Muscle of back (tissue), 11 donors: Measurements from ENCODE around the gene HDAC7. TPM values are rescaled to one million over a fixed set of nuclear protein-coding genes. Genes with fewer than 3 reads are reported as not detected.

Experiments used
- DNase-seq, 3 donors: peaks; one replicate each; pipeline versions ENCODE4 v3.0.0 to v3.0.0-alpha.2; 2013
- polyA plus RNA-seq, 10 donors: library from polyadenylated mRNA; unstranded; fragments of 120-200 nt; gene quantifications; one replicate each; pipeline ENCODE4 v1.2.1, GENCODE V29; 2013; ENCODE audit not compliant: insufficient read length in 10 of 10

The HDAC7 gene
- polyA plus RNA-seq, 10 donors, result 51.6 to 87.4 (median 59.9) TPM

DNA sequence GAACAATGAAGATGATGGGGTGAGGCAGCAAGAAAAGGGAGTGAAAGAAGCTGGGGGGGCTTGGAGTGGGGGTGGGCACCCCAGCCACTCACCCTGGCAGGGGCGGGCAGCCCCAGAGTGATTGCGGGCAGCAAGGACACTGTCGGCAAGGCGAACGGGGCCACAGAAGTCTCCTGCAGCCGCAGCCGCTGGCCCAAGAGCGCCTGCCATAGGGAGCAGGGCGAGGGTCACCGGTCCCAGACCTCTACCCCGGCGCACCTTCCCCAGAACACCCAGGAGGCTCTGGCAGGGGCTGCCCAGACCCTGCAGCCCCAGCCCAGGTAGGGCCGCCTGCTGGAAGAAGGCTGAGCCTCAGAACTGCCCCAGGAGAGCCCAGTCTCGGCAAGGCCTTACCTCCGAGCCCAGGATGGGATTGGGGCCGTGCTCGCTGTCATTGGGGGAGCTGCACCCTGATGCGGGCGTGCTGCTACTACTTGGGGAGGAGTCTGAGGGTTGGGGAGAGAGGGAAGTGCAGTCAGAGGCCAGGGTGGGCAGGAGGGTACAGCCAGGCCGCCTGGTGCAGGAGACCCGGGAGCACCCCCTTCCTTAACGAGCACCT is 23.8 kb downstream of the HDAC7 start:
- DNase-seq, result no peak

DNA sequence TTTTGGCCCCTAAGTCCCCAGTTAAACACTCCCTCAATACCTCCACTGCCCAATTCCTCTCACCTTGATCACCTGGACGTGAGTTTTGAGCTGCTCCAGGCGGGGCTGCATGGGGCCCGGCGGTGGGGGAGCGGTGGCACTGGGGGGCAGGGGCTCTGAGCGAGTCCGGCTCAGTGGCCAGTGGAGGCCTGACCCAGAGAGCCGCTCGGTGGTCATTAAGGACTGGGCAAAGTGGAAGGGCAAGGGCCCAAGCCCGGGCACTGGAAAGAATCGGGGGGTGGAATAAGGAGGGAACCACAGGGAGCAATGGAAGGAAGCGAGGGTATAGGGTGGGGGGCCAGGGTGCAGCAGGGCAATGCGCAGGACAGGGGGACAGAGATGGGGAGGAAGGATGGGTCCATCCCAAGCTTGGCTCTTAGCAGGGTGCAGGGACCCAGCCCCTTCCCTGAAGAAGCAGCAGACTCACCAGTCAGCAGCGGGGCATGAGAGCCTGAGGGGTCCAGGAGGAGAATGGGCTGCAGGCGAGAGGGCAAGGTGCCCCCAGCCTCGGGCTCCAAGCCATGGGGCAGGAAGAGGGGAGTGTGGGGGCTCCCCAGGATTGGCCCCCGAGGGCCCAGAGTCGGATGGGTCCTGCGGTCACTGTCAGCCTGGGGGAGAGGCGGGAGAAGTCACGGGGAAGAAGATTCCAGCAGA is 24.4 kb downstream of the HDAC7 start:
- DNase-seq, result no peak

DNA sequence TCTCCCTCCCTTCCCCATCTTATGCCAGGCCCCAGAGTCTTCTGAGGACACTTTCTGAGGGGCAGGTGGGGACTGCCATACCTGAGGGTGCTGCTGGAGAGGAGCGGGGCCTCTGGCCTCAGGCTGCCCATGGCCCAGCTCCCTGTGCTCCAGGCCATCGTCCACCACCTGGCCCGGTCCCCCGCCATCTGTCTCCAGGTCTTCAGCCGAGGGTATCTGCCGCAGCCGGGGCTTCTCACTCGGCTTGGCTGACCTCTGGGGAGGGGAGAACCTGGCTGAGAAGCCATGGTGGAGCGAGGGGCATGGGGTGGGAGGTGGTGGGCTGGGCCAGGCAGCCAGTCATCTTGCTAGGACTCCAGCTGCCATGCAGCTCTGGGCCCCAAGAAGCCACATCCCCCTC is 25.0 kb downstream of the HDAC7 start:
- no peak for DNase-seq

DNA sequence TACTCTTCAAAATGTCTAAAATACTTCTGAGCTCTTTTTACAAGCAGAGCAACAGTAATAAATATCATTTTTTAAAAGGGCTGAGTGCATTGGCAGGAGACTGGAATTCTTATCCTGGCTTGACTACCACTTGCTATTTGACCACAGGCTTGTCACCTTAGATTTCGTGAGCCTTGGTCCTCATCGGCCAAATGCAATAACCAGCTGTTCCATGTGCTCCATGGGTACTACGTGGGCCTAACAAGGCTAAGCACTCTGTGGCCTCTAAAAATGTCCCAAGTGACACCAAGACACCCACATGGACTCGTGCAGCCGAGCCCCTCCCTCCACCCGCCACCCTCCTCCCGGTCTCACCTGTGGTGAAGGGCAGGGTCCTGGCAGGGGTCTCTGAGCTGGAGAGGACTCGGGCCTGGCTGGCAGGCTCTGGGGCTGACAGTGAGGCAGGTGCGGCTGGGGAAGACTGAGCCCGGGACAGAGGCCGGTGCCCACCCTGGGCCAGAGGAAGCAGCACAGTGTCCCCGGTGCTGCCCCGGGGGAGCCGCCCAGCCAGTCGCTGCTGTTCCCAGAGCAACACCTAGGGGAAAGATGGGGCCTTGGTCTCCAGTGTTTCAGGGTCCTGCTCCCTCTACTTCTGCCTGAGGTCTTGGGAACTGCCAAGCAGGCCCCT is 26.6 kb downstream of the HDAC7 start:
- no peak for DNase-seq

DNA sequence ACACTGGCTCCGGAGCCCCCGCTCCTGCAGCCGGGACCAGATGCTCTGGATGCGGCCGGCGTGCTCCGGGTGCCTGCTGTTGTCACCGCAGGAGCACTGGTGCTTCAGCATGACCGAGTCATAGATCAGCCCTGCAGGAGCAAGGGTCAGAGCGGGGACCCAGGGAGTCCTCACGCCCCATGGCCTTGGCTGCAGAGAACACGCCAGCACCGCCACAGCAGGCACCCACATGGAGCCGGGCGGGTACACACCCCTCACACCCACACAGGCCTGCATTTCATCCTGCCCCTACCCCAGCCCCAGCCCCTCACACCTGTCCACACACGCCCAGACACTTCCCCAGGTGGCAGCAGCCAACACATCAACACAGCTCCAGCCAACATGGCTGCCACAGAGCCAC is 27.8 kb downstream of the HDAC7 start:
- DNase-seq, result no peak

DNA sequence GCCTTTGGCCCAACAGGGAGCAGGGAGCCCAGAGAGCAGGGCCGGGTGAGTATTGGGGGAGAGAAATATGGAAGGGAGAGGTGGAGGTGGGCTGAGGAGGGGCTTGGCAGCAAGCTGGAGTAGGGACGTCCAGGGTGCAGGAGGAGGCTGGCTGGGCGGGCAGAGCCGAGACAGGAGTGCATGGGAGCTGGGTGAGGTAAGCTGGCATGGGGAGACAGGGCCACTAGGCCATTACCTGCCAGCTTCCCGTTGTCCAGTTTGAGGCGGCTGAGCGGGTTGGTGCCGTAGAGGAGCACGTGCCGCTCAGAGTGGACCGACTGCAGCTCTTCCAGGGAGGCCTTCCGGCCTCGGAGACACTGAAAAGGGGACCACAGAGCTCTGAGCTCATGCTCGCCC is 28.4 kb downstream of the HDAC7 start:
- DNase-seq, result no peak

DNA sequence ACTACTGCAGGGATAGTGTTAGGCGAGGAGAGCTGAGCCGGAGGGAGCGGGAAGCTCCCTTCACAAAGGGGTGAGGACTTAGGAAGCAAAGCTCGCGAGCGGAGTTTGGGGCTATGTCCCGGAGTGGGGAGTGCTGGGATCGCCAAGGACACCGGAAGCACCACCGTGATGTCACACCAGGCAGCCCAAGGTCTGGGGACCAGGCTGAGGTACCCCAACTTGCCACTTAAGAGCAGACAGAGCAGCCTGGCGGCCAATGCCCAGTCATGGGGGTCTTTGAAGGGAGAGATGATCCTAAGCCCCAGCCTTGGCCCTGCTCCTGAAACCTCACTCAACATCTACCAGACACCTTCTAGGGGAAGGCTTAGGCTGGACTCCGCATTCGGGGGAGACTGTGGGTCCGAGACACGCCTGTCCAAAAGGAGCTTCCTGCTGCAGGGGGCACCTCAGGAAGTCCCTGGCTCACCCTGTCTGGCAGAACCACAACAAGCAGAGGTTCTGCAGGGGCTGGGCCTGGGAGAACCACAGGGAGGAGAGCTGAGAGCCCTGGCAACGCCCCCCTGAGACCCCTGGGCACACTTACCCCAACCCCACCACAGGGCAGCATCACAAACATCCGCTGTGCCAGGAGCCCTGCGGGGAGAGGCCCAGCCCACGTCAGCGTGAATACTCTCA is 28.9 kb downstream of the HDAC7 start:
- DNase-seq, result no peak

DNA sequence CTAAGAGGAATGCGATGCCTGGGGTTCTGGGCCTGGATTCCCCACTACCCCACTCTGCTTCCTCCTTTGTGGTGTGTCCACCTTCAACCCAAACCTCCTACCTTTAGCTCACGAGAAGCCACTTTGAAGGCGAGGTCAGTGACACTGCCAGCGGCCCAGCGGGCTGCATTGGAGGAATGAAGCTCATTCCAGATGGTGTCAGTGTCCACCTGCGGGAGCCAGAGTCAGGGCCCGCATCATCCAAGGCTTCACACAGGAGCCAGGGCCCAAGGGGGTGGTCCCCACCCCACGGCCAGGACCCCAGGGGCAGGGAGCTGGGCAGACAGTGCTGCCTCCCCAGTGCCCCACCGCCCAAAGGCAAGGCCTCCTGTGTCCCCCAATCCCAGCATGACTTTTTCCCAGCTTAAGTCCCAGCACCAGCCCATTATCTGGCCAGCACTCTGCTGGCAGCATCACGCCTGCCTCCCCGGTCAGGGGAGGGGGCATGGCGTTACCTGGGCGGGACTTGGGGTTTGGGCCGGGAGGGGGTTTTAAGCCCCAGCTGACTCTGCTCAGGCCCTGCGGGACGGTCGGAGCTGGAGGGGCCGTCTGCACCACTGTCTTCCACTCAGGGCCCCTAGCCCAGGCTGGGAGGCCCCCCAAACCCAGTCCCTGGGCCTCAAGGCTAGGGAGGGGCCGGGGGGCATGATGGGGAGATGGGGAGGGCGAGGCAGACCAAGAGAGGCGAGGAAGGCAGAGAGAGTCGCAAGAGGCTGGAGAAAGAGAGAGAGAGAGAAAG is 29.8 kb downstream of the HDAC7 start:
- no peak for DNase-seq

DNA sequence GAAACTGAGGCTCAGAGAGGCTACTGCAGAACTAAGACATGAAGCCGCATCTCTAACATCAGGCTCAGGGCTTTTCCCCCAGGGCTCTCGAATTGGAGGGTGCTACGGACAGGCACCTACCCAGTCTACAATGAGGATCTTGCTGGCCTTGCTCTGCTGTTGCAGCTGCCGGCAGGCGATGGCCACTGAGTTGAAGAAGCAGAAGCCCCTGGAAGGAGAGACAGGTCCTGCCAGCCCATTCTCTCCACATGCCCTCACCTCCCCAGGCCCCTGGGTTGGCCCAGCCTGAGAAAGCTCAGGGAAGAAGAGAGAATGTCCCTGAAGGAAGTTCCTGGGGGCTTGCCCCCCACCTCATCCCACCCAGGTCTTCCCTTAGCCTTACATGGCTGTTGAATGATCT is 30.6 kb downstream of the HDAC7 start:
- DNase-seq, result no peak

DNA sequence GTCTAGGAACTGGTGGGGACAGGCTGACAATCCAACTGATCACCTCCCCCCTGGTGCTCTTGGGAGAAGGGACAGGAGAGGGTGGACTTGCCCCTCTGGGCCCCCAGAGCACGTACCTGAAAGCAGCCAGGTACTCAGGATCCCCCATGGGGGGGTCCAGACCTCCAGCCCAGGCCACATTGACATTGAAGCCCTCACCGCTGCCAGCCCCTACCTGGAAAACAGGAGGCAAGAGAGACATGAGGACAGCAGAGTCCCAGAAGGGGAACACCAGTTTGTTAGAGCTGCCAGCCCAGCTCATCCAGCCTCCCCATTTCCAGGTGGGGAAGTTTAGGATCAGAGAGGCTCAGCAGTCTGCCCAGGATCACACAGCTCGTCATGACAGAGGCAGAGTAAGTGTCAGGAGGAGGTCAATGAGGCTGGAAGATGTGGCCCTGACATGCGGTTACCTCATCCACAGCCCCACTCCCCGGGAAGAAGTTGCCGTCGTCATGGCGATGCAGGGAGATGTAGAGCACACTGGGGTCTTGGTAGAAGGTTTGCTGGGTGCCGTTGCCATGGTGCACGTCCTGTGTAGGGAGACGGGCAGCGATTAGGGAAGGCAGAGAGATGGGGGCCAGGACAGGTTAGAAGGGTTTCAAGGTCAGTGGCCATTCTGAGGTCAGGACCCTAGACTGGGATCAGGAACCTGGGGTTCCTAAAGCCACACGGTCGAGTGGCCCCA is 31.9 kb downstream of the HDAC7 start:
- DNase-seq, result no peak

DNA sequence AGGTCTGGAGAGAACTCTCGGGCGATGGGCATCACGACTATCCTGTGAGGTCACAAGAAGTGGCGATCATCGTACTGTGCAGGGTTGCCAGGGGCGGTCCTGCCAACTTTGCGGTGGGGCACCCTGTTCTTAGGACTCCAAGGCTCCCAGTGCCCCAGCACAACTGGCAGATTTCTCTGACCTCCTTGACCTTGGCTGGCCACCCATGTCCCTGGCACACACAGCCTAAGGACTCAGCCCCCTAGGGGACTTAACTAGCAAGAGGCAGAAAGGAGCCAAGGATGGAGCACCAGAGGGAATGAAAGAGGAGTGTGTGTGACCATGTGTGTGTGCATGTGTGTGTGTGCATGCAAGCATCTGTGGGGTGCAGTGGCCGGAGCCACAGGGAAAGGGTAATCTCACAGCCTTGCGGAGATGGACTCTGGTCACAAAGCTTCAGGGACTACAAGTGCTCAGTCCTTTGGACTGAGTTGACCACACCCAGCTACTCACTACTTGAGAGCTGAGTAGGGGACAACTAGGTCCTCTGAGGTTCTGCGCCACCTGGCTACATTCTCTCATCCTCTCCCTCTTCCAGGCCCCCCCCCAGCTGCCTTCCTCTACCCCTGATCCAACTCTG is 32.9 kb downstream of the HDAC7 start:
- DNase-seq, result no peak

DNA sequence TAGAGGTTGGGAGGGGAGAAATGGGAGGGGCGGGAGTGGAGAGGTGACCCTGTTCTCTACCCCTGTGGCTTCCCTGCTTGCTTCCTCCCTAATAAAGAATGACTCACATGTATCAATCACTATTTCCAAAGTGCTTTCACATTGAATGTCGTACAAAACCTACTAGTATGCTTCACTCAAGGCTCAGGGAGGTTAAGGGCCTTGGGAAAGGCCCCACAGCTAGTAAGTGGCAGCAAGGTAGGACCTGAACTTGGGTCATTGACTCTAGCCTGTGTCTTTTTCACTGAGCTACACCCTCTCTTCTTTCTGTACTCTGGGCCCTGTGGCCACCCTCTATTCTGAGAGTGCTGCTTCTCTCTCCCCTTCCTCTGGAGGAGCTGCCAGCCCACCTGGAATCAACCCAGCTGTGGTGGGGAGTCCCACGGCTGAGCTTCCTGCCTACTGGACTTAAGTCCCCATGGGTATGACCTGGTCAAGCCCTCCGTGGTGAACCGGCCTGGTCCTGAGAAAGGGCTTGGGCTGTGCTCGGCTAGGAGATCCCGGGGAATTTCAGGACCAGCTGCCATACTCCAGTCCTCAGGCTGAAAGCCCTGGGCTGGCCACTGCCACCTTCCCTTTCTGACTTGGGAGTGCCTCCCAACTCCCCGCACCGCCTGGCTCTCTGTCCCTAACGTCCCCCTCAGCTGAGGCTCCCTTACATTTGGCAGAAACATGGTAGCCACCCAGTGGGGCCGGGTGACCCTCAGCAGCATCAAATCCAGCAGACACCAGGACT is 33.6 kb downstream of the HDAC7 start:
- no peak for DNase-seq

DNA sequence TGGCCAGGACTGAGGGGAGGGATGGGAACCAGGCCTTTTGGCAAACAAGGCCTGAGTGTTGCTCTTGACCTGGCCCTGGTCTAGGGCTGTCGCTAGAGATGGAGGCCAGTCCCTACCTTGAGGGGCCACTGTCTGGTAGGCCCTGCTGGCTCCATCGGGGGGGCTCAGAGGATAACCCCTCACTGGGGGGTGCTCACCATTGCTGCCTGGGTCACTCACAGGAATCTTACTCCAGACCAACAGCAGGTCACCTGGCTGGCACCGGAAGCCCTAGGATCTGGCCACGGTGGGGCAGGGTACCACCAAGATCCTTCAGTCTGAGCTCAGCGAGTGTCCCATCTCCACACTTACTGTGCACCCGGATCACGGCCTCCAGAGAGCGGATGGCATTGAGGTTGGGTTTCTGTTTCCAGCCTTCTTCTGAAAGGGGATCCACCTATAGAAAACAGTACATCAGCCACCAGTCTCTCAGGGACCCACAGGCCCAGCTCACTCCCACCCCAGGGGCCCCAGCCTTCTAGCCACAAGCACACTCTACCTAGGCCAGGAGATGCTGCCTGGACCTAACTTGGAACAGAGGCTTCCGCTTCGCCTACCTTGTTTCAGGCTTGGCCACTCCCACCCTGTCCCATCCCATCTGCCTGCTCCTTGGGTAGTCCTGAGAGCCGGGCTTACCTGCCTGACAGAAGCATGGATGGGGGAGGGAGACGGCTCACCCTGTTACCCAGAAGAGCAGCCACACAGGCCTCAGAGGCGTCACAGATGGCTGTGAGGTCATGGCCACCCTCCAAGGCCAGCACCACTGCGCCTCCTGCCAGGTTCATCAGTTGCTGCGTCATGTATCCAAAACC is 34.4 kb downstream of the HDAC7 start:
- no peak for DNase-seq

DNA sequence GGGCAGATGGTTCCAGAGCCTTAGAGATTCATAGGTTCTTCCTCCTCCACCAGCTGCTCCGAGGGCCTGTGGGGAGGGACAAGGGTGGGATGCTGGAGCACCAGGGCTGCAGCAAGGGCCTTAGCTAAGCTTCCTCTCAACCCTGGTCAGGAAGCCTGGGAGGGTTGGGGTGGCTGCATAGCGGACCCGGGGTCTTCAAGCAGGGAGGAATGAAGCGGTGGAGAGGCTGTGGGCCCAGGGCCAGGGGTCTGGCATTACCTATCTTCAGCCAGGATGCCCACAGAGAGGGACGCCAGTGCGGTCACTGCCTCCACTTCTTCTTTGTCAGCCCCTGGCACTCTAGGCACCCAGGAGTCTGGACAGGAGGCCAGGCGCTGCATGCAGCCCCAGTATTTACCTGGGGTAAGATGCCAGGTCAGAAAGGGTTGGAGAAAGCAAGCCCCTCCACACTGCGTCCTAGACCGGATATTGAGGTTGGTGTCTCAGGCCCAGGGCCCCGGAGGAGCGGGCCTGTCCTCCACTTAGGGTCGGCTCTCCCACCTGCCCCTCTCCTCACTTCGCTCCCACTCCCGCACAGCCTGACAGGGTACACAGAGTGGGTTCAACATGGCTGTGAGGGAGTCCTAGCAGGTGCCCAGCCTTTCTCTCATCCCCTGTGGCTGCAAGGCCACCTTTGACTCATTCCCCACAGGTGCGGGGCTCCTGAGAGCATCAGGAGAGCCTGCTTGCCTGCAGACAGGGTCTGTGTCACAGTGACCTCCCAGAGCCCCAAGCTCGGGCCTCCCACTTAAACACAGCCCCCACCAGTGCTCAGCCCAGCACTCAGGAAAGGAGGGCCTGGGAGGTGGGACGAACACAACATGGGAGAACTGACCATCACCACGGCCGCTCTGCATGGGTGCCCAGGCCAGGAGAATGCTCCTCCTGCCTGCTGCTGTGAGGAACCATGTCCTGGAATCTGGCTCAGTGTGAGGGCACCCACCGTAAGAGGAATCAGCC is 35.6 kb downstream of the HDAC7 start:
- DNase-seq, result no peak

DNA sequence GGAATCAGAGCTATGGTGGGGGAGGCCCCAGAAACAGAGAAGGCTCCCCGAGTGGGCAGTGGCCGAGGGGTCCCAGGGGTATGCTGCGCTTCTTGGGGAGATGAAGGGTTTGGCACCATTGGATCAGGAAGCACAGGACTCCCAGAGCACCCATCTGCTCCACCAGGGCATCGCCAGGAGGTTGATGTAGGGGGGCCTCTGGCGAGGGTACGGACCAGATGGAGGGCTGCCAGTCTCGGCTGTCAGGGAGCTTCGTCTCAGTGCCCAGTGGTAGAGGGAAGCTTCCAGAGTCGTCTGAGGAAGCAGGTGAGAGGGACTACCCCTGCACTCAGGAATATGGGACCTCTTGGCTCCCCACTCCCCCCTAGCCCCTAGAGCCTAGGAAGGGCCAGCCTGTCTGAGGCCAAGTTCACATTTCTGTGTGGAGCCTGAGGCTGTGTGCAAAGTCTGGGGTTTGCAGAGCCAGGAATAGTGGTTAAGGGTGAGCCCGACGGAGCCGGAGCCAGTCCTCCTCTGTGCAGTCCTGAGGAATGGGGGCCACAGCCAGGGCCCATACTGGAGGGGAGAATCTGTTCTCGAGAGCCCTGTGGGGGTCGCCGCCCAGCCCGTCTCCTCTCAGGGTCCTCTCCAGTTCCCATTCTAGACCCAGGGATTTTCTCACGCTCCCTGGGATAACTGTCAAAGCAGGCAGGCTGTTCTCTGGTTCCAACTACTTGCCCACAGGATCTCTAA is 36.5 kb downstream of the HDAC7 start:
- no peak for DNase-seq

DNA sequence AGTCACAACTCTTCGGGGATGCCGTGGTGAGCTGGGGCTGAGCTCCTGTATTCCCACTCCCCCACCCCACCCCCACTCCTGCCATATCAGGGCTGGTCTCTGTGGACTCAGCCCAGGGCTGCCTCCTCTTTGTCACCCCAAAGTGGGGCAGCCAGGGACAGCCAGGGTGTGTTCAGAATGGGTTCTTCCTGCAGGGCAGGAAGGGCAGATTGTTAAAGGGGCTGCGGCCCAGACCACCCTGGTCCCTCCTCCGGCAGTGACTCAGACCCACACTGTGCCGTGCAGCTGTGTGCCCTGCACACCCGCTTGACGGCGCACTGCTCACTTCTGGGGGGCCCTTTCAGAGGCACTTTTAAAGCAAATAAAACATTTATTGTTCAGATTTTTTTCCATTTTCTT is 37.3 kb downstream of the HDAC7 start:
- DNase-seq, result no peak
